HG03354 (cell line): ENCODE data around the gene RAX2.

Experiments used
- ATAC-seq: cut with Tn5 transposase; IDR thresholded peaks from one replicate; pipeline ENCODE4 v1.9.1; 2021; ENCODE audit warnings: mild to moderate bottlenecking; ENCODE audit not compliant: unreplicated experiment, poor library complexity, severe bottlenecking

RAX2 gene

GRCh38 chr19:3737487-3738205, 34.4 kb downstream of the RAX2 start:
- ATAC-seq = no peak

- ATAC-seq = no peak
Observed at GRCh38 chr19:3736106-3736724, 35.8 kb downstream of the RAX2 start.

- no peak for ATAC-seq
Observed at GRCh38 chr19:3734310-3734600, 37.8 kb downstream of the RAX2 start.

- ATAC-seq = no peak
Observed at GRCh38 chr19:3733549-3734309, 38.3 kb downstream of the RAX2 start.

GRCh38 chr19:3732108-3732507, 39.9 kb downstream of the RAX2 start:
- no peak for ATAC-seq

- no peak for ATAC-seq
Observed at GRCh38 chr19:3730457-3730958, 41.5 kb downstream of the RAX2 start.

GRCh38 chr19:3725640-3726310, 46.3 kb downstream of the RAX2 start:
- no peak for ATAC-seq

GRCh38 chr19:3725121-3725520, 46.9 kb downstream of the RAX2 start:
- no peak for ATAC-seq

- ATAC-seq = no peak
Observed at GRCh38 chr19:3723883-3724282, 48.1 kb downstream of the RAX2 start.

- no peak for ATAC-seq
Observed at GRCh38 chr19:3723110-3723488, 48.9 kb downstream of the RAX2 start.

GRCh38 chr19:3722443-3723109, 49.5 kb downstream of the RAX2 start:
- no peak for ATAC-seq

- no peak for ATAC-seq
Observed at GRCh38 chr19:3721887-3722442, 50.1 kb downstream of the RAX2 start.

- no peak for ATAC-seq
Observed at GRCh38 chr19:3721131-3721886, 50.7 kb downstream of the RAX2 start.

- ATAC-seq = no peak
Observed at GRCh38 chr19:3720349-3720917, 51.6 kb downstream of the RAX2 start.

GRCh38 chr19:3719868-3720267, 52.2 kb downstream of the RAX2 start:
- no peak for ATAC-seq
